ENCODE results near the gene ADGRD1.

DNA sequence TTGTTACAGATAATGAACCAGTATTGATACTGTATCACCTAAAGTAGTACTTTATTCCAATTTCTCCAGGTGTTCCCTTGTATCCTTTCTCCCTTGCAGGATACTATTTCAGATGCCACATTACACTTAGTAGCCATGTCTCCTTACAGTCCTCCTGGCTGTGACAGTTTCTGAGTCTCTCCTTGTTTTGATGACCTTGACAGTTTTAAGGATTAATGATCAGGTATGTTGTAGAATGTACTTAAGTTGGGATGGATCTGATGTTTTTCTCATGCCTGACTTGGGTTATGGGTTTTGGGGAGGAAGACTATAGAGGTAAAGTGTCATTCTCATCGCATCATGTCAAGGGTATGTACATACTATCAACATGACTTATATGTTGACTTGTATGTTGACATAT is 193.6 kb downstream of the ADGRD1 start:
- TF ChIP-seq, protein P1, sequence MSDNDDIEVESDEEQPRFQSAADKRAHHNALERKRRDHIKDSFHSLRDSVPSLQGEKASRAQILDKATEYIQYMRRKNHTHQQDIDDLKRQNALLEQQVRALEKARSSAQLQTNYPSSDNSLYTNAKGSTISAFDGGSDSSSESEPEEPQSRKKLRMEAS (IDR thresholded peaks at IDR 0.05; ENCODE audit: low read depth, low read length): no peak
- TF ChIP-seq, protein P2, sequence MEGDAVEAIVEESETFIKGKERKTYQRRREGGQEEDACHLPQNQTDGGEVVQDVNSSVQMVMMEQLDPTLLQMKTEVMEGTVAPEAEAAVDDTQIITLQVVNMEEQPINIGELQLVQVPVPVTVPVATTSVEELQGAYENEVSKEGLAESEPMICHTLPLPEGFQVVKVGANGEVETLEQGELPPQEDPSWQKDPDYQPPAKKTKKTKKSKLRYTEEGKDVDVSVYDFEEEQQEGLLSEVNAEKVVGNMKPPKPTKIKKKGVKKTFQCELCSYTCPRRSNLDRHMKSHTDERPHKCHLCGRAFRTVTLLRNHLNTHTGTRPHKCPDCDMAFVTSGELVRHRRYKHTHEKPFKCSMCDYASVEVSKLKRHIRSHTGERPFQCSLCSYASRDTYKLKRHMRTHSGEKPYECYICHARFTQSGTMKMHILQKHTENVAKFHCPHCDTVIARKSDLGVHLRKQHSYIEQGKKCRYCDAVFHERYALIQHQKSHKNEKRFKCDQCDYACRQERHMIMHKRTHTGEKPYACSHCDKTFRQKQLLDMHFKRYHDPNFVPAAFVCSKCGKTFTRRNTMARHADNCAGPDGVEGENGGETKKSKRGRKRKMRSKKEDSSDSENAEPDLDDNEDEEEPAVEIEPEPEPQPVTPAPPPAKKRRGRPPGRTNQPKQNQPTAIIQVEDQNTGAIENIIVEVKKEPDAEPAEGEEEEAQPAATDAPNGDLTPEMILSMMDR (IDR thresholded peaks at IDR 0.05; ENCODE audit: low read depth, low read length): no peak
- TF ChIP-seq MYC (IDR thresholded peaks at IDR 0.05; ENCODE audit: low read depth, low read length) (no peak), POLR2A (IDR thresholded peaks at IDR 0.05; ENCODE audit: extremely low read depth, insufficient read length) (no peak)

Measured in NB4 (cell line).